ENCODE results near the gene SMOC1. TPM values are rescaled to one million over a fixed set of nuclear protein-coding genes. Genes with fewer than 3 reads are reported as not detected.

Gene SMOC1
- total and polyA plus RNA-seq, 8 donors: 1.2 to 3.3 (median 2.1) TPM; not detected in 2

- TF ChIP-seq POLR2A (IDR thresholded peaks at IDR 0.05) (no peak), EP300 (IDR thresholded peaks at IDR 0.05) (no peak), POLR2AphosphoS5 (IDR thresholded peaks at IDR 0.05) (no peak)
- TF ChIP-seq, protein P1, sequence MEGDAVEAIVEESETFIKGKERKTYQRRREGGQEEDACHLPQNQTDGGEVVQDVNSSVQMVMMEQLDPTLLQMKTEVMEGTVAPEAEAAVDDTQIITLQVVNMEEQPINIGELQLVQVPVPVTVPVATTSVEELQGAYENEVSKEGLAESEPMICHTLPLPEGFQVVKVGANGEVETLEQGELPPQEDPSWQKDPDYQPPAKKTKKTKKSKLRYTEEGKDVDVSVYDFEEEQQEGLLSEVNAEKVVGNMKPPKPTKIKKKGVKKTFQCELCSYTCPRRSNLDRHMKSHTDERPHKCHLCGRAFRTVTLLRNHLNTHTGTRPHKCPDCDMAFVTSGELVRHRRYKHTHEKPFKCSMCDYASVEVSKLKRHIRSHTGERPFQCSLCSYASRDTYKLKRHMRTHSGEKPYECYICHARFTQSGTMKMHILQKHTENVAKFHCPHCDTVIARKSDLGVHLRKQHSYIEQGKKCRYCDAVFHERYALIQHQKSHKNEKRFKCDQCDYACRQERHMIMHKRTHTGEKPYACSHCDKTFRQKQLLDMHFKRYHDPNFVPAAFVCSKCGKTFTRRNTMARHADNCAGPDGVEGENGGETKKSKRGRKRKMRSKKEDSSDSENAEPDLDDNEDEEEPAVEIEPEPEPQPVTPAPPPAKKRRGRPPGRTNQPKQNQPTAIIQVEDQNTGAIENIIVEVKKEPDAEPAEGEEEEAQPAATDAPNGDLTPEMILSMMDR (IDR thresholded peaks at IDR 0.05): no peak
- H3K4me3 ChIP-seq: no peak overlapping the region
- H3K4me1 ChIP-seq: peaks cover 0 to 15% (median 7%) of the 10 kb centered on the region in 4 donors
- no peaks in the 10 kb centered on the region for H3K36me3 ChIP-seq
- peaks cover 2 to 16% (median 5%) of the 10 kb centered on the region in 3 donors for H3K27me3 ChIP-seq
- H3K9me3 ChIP-seq: peaks cover 0 to 7% (median 3%) of the 10 kb centered on the region in 4 donors
- WGBS, 5 donors: 67 to 78% (median 74%) methylated on average over 5 of the region's 5 CpGs
- intact Hi-C loops (cut with DNase I; ENCODE audit: low total_unique reads): no loop called here
- H3K27ac ChIP-seq: no peak overlapping the region
- DNase-seq: no peak
These were observed 5.1 kb upstream of the SMOC1 start for GRCh38 chr14:69873877-69874780.

DNA sequence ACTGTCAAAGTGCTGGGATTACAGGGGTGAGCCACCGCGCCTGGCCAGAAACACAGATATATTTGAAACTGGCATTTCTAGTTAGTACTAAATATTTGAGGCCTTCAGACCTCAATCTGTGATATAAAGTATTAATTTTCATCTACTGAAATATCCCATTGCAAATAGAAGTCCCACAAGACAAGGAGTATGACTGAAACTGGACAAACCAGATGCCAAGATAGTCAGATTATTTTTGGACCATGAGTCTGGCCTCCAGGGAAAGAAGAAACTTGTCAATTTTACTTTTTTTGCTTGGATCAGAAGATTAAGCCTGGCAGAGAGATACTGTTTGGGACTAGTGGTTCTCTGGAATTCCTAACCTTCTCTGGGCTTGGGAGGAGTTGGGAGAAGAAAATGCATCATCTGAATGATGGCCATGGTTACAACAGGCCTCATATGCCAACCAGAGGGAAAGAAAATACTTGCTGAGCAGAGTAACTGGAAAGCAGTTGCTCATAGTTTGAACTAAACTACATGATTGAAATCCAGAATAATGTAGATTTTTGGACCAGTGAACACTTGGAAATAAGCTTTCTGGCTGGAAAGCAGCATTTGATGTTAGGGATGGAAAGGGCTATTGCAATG, 2.9 kb upstream of the SMOC1 start:
- Histone ChIP-seq H3K27ac (peak overlapping the region in 1 of 5 donors; percentile 10), H3K4me3 (no peak overlapping the region), H3K27me3 (peaks cover 10 to 38% (median 25%) of the 10 kb centered on the region in 3 donors), H3K36me3 (no peaks in the 10 kb centered on the region), H3K4me1 (peaks cover 5 to 33% (median 17%) of the 10 kb centered on the region in 4 donors), H3K9me3 (peaks cover 0 to 7% (median 3%) of the 10 kb centered on the region in 4 donors)
- TF ChIP-seq, protein P1 (IDR thresholded peaks at IDR 0.05): no peak
- no peak for TF ChIP-seq EP300 (IDR thresholded peaks at IDR 0.05)
- no peak for TF ChIP-seq POLR2AphosphoS5 (IDR thresholded peaks at IDR 0.05)
- TF ChIP-seq POLR2A (IDR thresholded peaks at IDR 0.05): no peak
- intact Hi-C loops (cut with DNase I; ENCODE audit: low total_unique reads): no loop called here
- WGBS, 5 donors: 42 to 50% (median 47%) methylated on average over 2 of the region's 2 CpGs
- DNase-seq: no peak

GRCh38 chr14:69876848-69877306, 2.3 kb upstream of the SMOC1 start:
- peaks cover 5 to 33% (median 17%) of the 10 kb centered on the region in 4 donors for H3K4me1 ChIP-seq
- 32 to 47% (median 33%) methylated on average over 3 of the region's 3 CpGs for WGBS, 5 donors
- H3K27ac ChIP-seq: no peak overlapping the region
- TF ChIP-seq POLR2A (IDR thresholded peaks at IDR 0.05) (no peak), POLR2AphosphoS5 (IDR thresholded peaks at IDR 0.05) (no peak), EP300 (IDR thresholded peaks at IDR 0.05) (no peak)
- TF ChIP-seq, protein P1 (IDR thresholded peaks at IDR 0.05): no peak
- H3K27me3 ChIP-seq: peaks cover 10 to 44% (median 25%) of the 10 kb centered on the region in 3 donors
- H3K9me3 ChIP-seq: peaks cover 0 to 7% (median 3%) of the 10 kb centered on the region in 4 donors
- DNase-seq: peak in 1 of 2 donors; percentile 32
- intact Hi-C loops (cut with DNase I; ENCODE audit: low total_unique reads): no loop called here
- no peaks in the 10 kb centered on the region for H3K36me3 ChIP-seq
- H3K4me3 ChIP-seq: no peak overlapping the region

DNA sequence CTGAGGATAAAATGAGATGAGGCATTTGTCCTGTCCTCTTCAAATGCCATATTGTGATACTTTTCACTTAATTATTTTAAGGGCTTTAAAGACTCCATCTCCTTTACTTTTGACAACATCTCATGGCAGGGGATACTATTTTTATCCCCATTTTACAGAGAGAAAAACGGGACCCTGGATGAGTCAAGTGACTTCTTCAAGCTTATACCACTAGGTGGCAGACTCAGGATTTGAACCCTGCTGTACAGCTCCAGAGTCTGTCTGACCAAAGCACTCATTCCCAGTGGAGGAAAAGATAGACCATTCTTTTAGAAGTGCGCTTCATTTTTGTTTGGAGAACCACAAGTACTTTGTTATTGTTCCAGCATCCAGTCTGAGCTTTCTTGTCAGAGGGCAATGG, 1.7 kb upstream of the SMOC1 start:
- WGBS, 5 donors: 15 to 32% (median 30%) methylated on average over 2 of the region's 2 CpGs
- Histone ChIP-seq H3K27ac (no peak overlapping the region), H3K4me1 (peaks cover 5 to 33% (median 17%) of the 10 kb centered on the region in 4 donors), H3K36me3 (no peaks in the 10 kb centered on the region), H3K27me3 (peaks cover 10 to 50% (median 25%) of the 10 kb centered on the region in 3 donors), H3K9me3 (peaks cover 0 to 7% (median 3%) of the 10 kb centered on the region in 4 donors), H3K4me3 (no peak overlapping the region)
- TF ChIP-seq EP300 (IDR thresholded peaks at IDR 0.05) (no peak), POLR2A (IDR thresholded peaks at IDR 0.05) (no peak), POLR2AphosphoS5 (IDR thresholded peaks at IDR 0.05) (no peak)
- TF ChIP-seq, protein P1 (IDR thresholded peaks at IDR 0.05): peak in 3 of 7 experiments; percentile 33 to 38 (median 37)
- DNase-seq: peak in 1 of 2 donors; percentile 54
- intact Hi-C loops (cut with DNase I; ENCODE audit: low total_unique reads): no loop called here

Measured in stomach (tissue), 9 donors.